NT2/D1 (cell line): Measurements from ENCODE around the gene SLC30A2.

Experiments
- SUZ12 ChIP-seq: IDR thresholded peaks from 2 replicates; pipeline ENCODE4 v1.6.1; 2011; ENCODE audit not compliant: insufficient read length, insufficient read depth; ENCODE audit errors: extremely low read depth
- YY1 ChIP-seq: IDR thresholded peaks from 2 replicates; pipeline ENCODE4 v1.6.1; 2011; ENCODE audit not compliant: insufficient read length, insufficient read depth
- ZNF274 ChIP-seq: IDR thresholded peaks from 2 replicates; pipeline ENCODE4 v1.6.1; 2011; ENCODE audit warnings: mild to moderate bottlenecking, low read depth, low read length

- TF ChIP-seq SUZ12 (no peak), YY1 (no peak), ZNF274 (no peak)
These were observed 17.4 kb downstream of the SLC30A2 start for GRCh38 chr1:26028490-26028980.
